Duodenal mucosa (tissue), 2 donors: Measurements from ENCODE around the gene ADH4.

Source experiments
- H3K27ac ChIP-seq: one replicate; pipeline ENCODE4 v1.7.0; 2013; ENCODE audit warnings: low read depth, low read length
- H3K27me3 ChIP-seq, 2 donors: one replicate each; pipeline ENCODE4 v1.7.0; 2013; ENCODE audit warnings: low read length in 2 of 2, control low read depth in 1 of 2; ENCODE audit not compliant: insufficient read depth in 2 of 2, control insufficient read depth in 1 of 2
- H3K36me3 ChIP-seq, 2 donors: one replicate each; pipeline ENCODE4 v1.7.0; 2013; ENCODE audit warnings: low read length in 2 of 2, control low read depth in 1 of 2; ENCODE audit not compliant: insufficient read depth in 2 of 2, control insufficient read depth in 1 of 2
- H3K4me1 ChIP-seq, 2 donors: one replicate each; pipeline ENCODE4 v1.7.0; 2013; ENCODE audit warnings: low read length in 2 of 2, control low read depth in 1 of 2; ENCODE audit not compliant: insufficient read depth in 2 of 2, control insufficient read depth in 1 of 2
- H3K4me3 ChIP-seq, 2 donors: one replicate each; pipeline ENCODE4 v1.7.0; 2013; ENCODE audit warnings: low read length in 2 of 2, low read depth in 1 of 2
- H3K9ac ChIP-seq, 2 donors: one replicate each; pipeline ENCODE4 v1.7.0; 2013; ENCODE audit warnings: low read length in 2 of 2, low read depth in 1 of 2
- H3K9me3 ChIP-seq, 2 donors: one replicate each; pipeline ENCODE4 v1.7.0; 2013; ENCODE audit warnings: low read length in 2 of 2, control low read depth in 1 of 2; ENCODE audit not compliant: control insufficient read depth in 1 of 2

ADH4 gene

GRCh38 chr4:99161373-99162099, 17.4 kb upstream of the ADH4 start:
- no peak overlapping the region for H3K9ac ChIP-seq
- H3K36me3 ChIP-seq: no peaks in the 10 kb centered on the region
- no peaks in the 10 kb centered on the region for H3K9me3 ChIP-seq
- peaks cover 4% of the 10 kb centered on the region in 2 donors for H3K4me1 ChIP-seq
- H3K27me3 ChIP-seq: no peaks in the 10 kb centered on the region
- no peak overlapping the region for H3K27ac ChIP-seq
- H3K4me3 ChIP-seq: no peak overlapping the region

- H3K4me3 ChIP-seq: no peak overlapping the region
- no peaks in the 10 kb centered on the region for H3K27me3 ChIP-seq
- no peak overlapping the region for H3K9ac ChIP-seq
- peaks cover 4 to 14% of the 10 kb centered on the region in 2 donors for H3K4me1 ChIP-seq
- no peaks in the 10 kb centered on the region for H3K9me3 ChIP-seq
- no peak overlapping the region for H3K27ac ChIP-seq
- H3K36me3 ChIP-seq: no peaks in the 10 kb centered on the region
Observed at GRCh38 chr4:99159699-99160098, 15.6 kb upstream of the ADH4 start.

GRCh38 chr4:99157478-99157935, 13.4 kb upstream of the ADH4 start:
- Histone ChIP-seq H3K27me3 (no peaks in the 10 kb centered on the region), H3K9me3 (no peaks in the 10 kb centered on the region), H3K4me3 (no peak overlapping the region), H3K27ac (no peak overlapping the region), H3K4me1 (peaks cover 10 to 24% of the 10 kb centered on the region in 2 donors), H3K9ac (no peak overlapping the region), H3K36me3 (no peaks in the 10 kb centered on the region)

GRCh38 chr4:99156992-99157391, 12.9 kb upstream of the ADH4 start:
- no peak overlapping the region for H3K27ac ChIP-seq
- no peaks in the 10 kb centered on the region for H3K27me3 ChIP-seq
- H3K4me3 ChIP-seq: no peak overlapping the region
- H3K9me3 ChIP-seq: no peaks in the 10 kb centered on the region
- peaks cover 13 to 27% of the 10 kb centered on the region in 2 donors for H3K4me1 ChIP-seq
- no peak overlapping the region for H3K9ac ChIP-seq
- no peaks in the 10 kb centered on the region for H3K36me3 ChIP-seq

- H3K4me1 ChIP-seq: peaks cover 17 to 34% of the 10 kb centered on the region in 2 donors
Observed at GRCh38 chr4:99154658-99155342, 10.7 kb upstream of the ADH4 start.

GRCh38 chr4:99151995-99152394, 7.9 kb upstream of the ADH4 start:
- Histone ChIP-seq H3K27me3 (no peaks in the 10 kb centered on the region), H3K9ac (no peak overlapping the region), H3K9me3 (no peaks in the 10 kb centered on the region), H3K4me1 (peaks cover 21 to 47% of the 10 kb centered on the region in 2 donors), H3K27ac (no peak overlapping the region), H3K4me3 (no peak overlapping the region), H3K36me3 (no peaks in the 10 kb centered on the region)

More at GRCh38 chr4:99154658-99155342, 10.7 kb upstream of the ADH4 start:
- Histone ChIP-seq H3K9ac (no peak overlapping the region), H3K36me3 (no peaks in the 10 kb centered on the region), H3K9me3 (no peaks in the 10 kb centered on the region), H3K4me3 (no peak overlapping the region), H3K27me3 (no peaks in the 10 kb centered on the region), H3K27ac (no peak overlapping the region)

GRCh38 chr4:99151452-99151851, 7.4 kb upstream of the ADH4 start:
- Histone ChIP-seq H3K27me3 (no peaks in the 10 kb centered on the region), H3K9me3 (no peaks in the 10 kb centered on the region), H3K4me3 (no peak overlapping the region), H3K9ac (no peak overlapping the region), H3K4me1 (peaks cover 19 to 47% of the 10 kb centered on the region in 2 donors), H3K36me3 (no peaks in the 10 kb centered on the region), H3K27ac (no peak overlapping the region)

- H3K9ac ChIP-seq: no peak overlapping the region
- no peak overlapping the region for H3K27ac ChIP-seq
- peak overlapping the region in 1 of 2 donors; percentile 26 for H3K4me3 ChIP-seq
Observed at GRCh38 chr4:99149426-99150019, 5.4 kb upstream of the ADH4 start.

GRCh38 chr4:99148550-99148949, 4.5 kb upstream of the ADH4 start:
- Histone ChIP-seq H3K4me3 (peak overlapping the region in 1 of 2 donors; percentile 9), H3K9me3 (no peaks in the 10 kb centered on the region), H3K27me3 (no peaks in the 10 kb centered on the region), H3K36me3 (no peaks in the 10 kb centered on the region), H3K27ac (no peak overlapping the region), H3K9ac (no peak overlapping the region), H3K4me1 (peaks cover 18 to 39% of the 10 kb centered on the region in 2 donors)

More at GRCh38 chr4:99149426-99150019, 5.4 kb upstream of the ADH4 start:
- H3K9me3 ChIP-seq: no peaks in the 10 kb centered on the region
- peaks cover 19 to 45% of the 10 kb centered on the region in 2 donors for H3K4me1 ChIP-seq
- no peaks in the 10 kb centered on the region for H3K36me3 ChIP-seq
- no peaks in the 10 kb centered on the region for H3K27me3 ChIP-seq

- Histone ChIP-seq H3K27ac (no peak overlapping the region), H3K9me3 (no peaks in the 10 kb centered on the region), H3K27me3 (no peaks in the 10 kb centered on the region), H3K4me1 (peaks cover 8 to 24% of the 10 kb centered on the region in 2 donors), H3K36me3 (no peaks in the 10 kb centered on the region), H3K9ac (no peak overlapping the region), H3K4me3 (no peak overlapping the region)
Observed at GRCh38 chr4:99144587-99144986, 490 bp upstream of the ADH4 start.
